Gastrocnemius medialis (tissue), 4 donors: ENCODE results near the gene PPIC. TPM values are rescaled to one million over a fixed set of nuclear protein-coding genes. Genes with fewer than 3 reads are reported as not detected.

ENCODE experiments used
- ATAC-seq, 2 donors: fragments of 150-250 bp; one replicate each; pipeline ENCODE4 v1.9.1; 2016
- DNase-seq, 2 donors: peaks; one replicate each; pipeline ENCODE4 v3.0.0-alpha.2; 2019
- H3K27ac ChIP-seq, 4 donors: fragments of 200-600 bp; sonication (generic); 1 replicate in 1 of 4; 2 replicates in 3 of 4; pipeline ENCODE4 v1.5.1; 2016 to 2018; ENCODE audit warnings: mild to moderate bottlenecking in 2 of 4, moderate library complexity in 1 of 4
- H3K27me3 ChIP-seq, 3 donors: fragments of 200-600 bp; sonication (generic) in 2 of 3; 1 replicate in 1 of 3; 2 replicates in 2 of 3; pipeline versions ENCODE4 v1.5.1 to v1.6.0; 2016 to 2019; ENCODE audit warnings: mild to moderate bottlenecking in 1 of 3, moderate library complexity in 1 of 3
- H3K36me3 ChIP-seq, 2 donors: fragments of 200-600 bp; sonication (generic) in 1 of 2; one replicate each; pipeline ENCODE4 v1.5.1; 2017 to 2018
- H3K4me1 ChIP-seq, 2 donors: fragments of 200-600 bp; sonication (generic) in 1 of 2; one replicate each; pipeline ENCODE4 v1.5.1; 2016 to 2017; ENCODE audit warnings: mild to moderate bottlenecking in 2 of 2
- H3K4me3 ChIP-seq, 4 donors: fragments of 200-600 bp; sonication (generic) in 3 of 4; 1 replicate in 1 of 4; 2 replicates in 3 of 4; pipeline ENCODE4 v1.5.1; 2016 to 2019; ENCODE audit warnings: mild to moderate bottlenecking in 2 of 4
- H3K9me3 ChIP-seq, 3 donors: fragments of 200-600 bp; sonication (generic) in 2 of 3; 1 replicate in 1 of 3; 2 replicates in 2 of 3; pipeline ENCODE4 v1.5.1; 2016 to 2019
- CTCF ChIP-seq, 5 experiments: fragments of 450-650 bp in 3 of 5; fragments of 200-600 bp in 2 of 5; sonication (generic) in 2 of 5; IDR thresholded peaks in 4 of 5; conservative IDR thresholded peaks in 1 of 5; 1 replicate in 4 of 5; 2 replicates in 1 of 5; pipeline ENCODE4 v1.5.1; 2016 to 2019; ENCODE audit warnings: antibody characterized with exemption in 5 of 5, mild to moderate bottlenecking in 3 of 5, moderate library complexity in 3 of 5
- POLR2A ChIP-seq, 2 donors: fragments of 450-650 bp; IDR thresholded peaks; one replicate each; pipeline ENCODE4 v1.6.1; 2017; ENCODE audit warnings: antibody characterized with exemption in 2 of 2, mild to moderate bottlenecking in 2 of 2, moderate library complexity in 2 of 2
- in situ Hi-C, 4 donors: fragments of 200-750 bp; cut with MboI; loops; one replicate each; pipeline versions ENCODE4 v1.15.0 to v1.8.0; 2017; ENCODE audit warnings: low sequenced_read_pairs in 4 of 4
- intact Hi-C: fragments of 100-400 bp; cut with DNase I; formaldehyde crosslinking; loops from one replicate; pipeline ENCODE4 v1.15.1; 2023; ENCODE audit warnings: low total_unique reads
- total RNA-seq, 4 donors: library from RNA; depleted of rRNA; stranded (reverse); fragments of >200 nt; gene quantifications; one replicate each; pipeline versions ENCODE4 v1.1.0 to v1.2.3, GENCODE V29; 2016

PPIC gene
- total RNA-seq, 4 donors from 2014 or later, result 10.3 to 29.8 (median 20.2) TPM

GRCh38 chr5:123007754-123008153 is 28.8 kb downstream of the PPIC start:
- no peaks in the 10 kb centered on the region for H3K27me3 ChIP-seq
- TF ChIP-seq CTCF (IDR thresholded peaks at IDR 0.05 in 4 of 5, conservative IDR thresholded peaks at IDR 0.05 in 1 of 5), result no peak
- no peak for TF ChIP-seq POLR2A (IDR thresholded peaks at IDR 0.05)
- peaks cover 0 to 9% of the 10 kb centered on the region in 2 donors for H3K36me3 ChIP-seq
- no peak overlapping the region for H3K27ac ChIP-seq
- in situ Hi-C loops, result loop anchor here in 1 of 4 donors (25.0 kb wide), 1 partner anchor 605 kb away; no protein-coding TSS in a partner anchor
- ATAC-seq (no peak), DNase-seq (no peak)
- no peaks in the 10 kb centered on the region for H3K4me1 ChIP-seq
- no peaks in the 10 kb centered on the region for H3K9me3 ChIP-seq
- no peak overlapping the region for H3K4me3 ChIP-seq
- intact Hi-C loops, result no loop called here

- Histone ChIP-seq H3K4me1 (no peaks in the 10 kb centered on the region), H3K4me3 (no peak overlapping the region), H3K36me3 (peaks cover 0 to 9% of the 10 kb centered on the region in 2 donors), H3K27ac (no peak overlapping the region), H3K9me3 (no peaks in the 10 kb centered on the region), H3K27me3 (no peaks in the 10 kb centered on the region)
- DNase-seq, result no peak
- intact Hi-C loops (no loop called here), in situ Hi-C loops (loop anchor here in 1 of 4 donors (25.0 kb wide), 1 partner anchor 605 kb away; no protein-coding TSS in a partner anchor)
- ATAC-seq, result no peak
- no peak for TF ChIP-seq CTCF (IDR thresholded peaks at IDR 0.05 in 4 of 5, conservative IDR thresholded peaks at IDR 0.05 in 1 of 5)
- TF ChIP-seq POLR2A (IDR thresholded peaks at IDR 0.05), result no peak
Observed at GRCh38 chr5:123007182-123007581, 29.3 kb downstream of the PPIC start.

DNA sequence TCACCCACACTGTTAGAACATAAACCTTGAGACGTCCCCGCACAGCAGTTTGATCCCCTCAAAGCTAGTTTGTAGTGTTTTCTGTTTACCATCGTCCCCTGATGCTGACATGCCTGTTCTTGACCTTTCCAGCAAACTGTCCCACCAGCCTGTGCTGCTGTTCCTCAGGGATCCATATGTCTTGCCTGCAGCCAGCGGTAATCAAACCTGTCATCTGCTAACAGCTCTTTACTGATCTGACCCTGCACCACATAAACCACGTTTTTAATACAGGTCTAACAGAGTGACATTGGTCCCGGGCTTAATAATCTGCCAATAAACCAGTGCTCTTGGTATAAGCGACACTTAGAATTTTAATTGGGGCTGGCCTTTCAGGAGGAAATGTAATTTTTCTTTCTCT is 34.7 kb downstream of the PPIC start:
- H3K27me3 ChIP-seq, result no peaks in the 10 kb centered on the region
- TF ChIP-seq CTCF (IDR thresholded peaks at IDR 0.05 in 4 of 5, conservative IDR thresholded peaks at IDR 0.05 in 1 of 5), result no peak
- no peak for TF ChIP-seq POLR2A (IDR thresholded peaks at IDR 0.05)
- H3K4me1 ChIP-seq, result no peaks in the 10 kb centered on the region
- H3K4me3 ChIP-seq, result no peak overlapping the region
- DNase-seq (no peak), ATAC-seq (no peak)
- H3K9me3 ChIP-seq, result no peaks in the 10 kb centered on the region
- H3K36me3 ChIP-seq, result peaks cover 0 to 9% of the 10 kb centered on the region in 2 donors
- in situ Hi-C loops, result loop anchor here in 1 of 4 donors (25.0 kb wide), 1 partner anchor 610 kb away; no protein-coding TSS in a partner anchor
- intact Hi-C loops, result no loop called here
- H3K27ac ChIP-seq, result no peak overlapping the region

GRCh38 chr5:123000731-123001130 is 35.8 kb downstream of the PPIC start:
- Histone ChIP-seq H3K4me3 (no peak overlapping the region), H3K36me3 (peaks cover 0 to 9% of the 10 kb centered on the region in 2 donors), H3K9me3 (no peaks in the 10 kb centered on the region), H3K4me1 (no peaks in the 10 kb centered on the region), H3K27me3 (no peaks in the 10 kb centered on the region), H3K27ac (no peak overlapping the region)
- DNase-seq (no peak), ATAC-seq (no peak)
- no peak for TF ChIP-seq CTCF (IDR thresholded peaks at IDR 0.05 in 4 of 5, conservative IDR thresholded peaks at IDR 0.05 in 1 of 5)
- intact Hi-C loops (no loop called here), in situ Hi-C loops (loop anchor here in 1 of 4 donors (25.0 kb wide), 1 partner anchor 612 kb away; no protein-coding TSS in a partner anchor)
